Measurements from ENCODE around the gene CCDC200.
"Not testable (repeated sequence)": the region's sequence is repeated elsewhere in the genome, so short reads cannot be mapped to it uniquely, and the experiment has no call there.

Gene CCDC200

DNA sequence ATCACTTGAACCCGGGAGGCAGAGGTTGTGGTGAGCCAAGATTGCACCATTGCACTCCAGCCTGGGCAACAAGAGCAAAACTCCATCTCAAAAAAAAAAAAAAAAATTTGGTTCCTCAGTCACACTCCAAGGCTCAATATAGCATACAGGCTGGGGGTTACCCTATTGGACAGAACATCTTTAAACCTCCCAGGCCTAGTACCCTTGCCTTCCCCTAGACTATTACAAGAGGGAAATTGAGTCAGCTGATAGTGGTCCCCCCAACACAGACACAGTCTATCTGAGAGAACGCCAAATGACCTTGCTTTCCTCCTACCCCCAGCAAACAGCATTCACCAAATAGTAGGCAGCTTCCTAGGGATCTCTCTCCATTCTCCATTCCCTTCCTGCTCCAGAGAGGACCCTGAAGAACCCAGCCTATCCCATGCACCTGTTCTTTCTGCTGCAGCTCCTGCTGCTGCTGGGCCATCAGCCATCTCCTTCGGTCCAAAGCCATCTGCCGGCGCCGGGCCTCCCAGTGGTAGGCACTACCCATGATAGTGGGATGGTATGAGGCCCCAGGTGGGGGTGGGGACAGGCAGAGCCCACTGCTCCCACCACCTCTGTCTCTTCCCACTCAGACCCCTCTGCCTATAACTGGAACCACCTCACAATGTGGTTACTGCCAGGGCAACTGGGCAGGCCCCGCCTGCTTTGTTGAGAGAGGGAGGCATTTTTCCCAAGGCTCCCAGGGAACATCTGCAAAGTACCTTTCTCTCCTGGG lies at the start of gene CCDC200:
Gene CCDC200, minus strand, starts transcription at position 604 of the 763 bp plus-strand sequence. Its CDS starts 69 bp downstream, at position 535.
- in situ Hi-C loops (cut with HindIII; ENCODE audit: low sequenced_read_pairs) = not testable (repeated sequence)

DNA sequence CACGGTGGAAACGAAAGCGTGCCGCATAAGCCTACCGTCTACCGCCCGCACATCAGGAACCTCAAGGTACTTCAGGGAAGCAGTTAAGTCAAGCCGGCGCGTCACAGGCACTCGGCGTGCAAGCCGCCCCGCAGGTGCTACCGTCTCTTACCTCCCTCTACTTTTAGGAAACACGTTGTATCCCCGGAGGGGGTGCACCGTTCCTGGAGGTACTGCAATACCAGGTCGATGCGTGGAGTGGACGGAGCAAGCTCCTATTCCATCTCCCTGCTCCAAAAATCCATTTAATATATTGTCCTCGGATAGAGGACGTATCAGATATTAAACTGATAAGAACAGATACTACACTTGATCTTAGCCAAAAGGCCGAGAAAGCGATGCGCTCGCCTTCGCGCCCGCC lies 44.5 kb upstream of the CCDC200 start:
- in situ Hi-C loops (cut with HindIII; ENCODE audit: low sequenced_read_pairs) = not testable (repeated sequence)

DNA sequence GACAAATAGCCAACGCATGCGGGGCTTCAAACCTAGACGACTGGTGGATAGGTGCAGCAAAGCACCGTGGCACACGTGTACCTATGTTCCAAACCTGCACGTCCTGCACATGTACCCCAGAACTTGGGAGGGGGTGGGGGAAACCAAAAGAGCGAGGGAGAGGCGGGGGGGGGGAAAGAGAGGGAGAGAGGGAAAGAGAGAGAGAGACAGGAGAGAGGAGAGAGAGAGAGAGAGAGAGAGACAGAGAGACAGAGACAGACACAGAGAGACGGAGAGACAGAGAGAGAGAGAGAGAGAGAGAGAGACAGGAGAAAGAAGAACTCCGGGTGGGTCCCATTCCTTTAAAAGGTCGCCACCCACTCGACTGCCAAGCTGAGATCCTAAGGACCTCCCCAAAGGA lies 44.1 kb upstream of the CCDC200 start:
- in situ Hi-C loops (cut with HindIII; ENCODE audit: low sequenced_read_pairs) = not testable (repeated sequence)

DNA sequence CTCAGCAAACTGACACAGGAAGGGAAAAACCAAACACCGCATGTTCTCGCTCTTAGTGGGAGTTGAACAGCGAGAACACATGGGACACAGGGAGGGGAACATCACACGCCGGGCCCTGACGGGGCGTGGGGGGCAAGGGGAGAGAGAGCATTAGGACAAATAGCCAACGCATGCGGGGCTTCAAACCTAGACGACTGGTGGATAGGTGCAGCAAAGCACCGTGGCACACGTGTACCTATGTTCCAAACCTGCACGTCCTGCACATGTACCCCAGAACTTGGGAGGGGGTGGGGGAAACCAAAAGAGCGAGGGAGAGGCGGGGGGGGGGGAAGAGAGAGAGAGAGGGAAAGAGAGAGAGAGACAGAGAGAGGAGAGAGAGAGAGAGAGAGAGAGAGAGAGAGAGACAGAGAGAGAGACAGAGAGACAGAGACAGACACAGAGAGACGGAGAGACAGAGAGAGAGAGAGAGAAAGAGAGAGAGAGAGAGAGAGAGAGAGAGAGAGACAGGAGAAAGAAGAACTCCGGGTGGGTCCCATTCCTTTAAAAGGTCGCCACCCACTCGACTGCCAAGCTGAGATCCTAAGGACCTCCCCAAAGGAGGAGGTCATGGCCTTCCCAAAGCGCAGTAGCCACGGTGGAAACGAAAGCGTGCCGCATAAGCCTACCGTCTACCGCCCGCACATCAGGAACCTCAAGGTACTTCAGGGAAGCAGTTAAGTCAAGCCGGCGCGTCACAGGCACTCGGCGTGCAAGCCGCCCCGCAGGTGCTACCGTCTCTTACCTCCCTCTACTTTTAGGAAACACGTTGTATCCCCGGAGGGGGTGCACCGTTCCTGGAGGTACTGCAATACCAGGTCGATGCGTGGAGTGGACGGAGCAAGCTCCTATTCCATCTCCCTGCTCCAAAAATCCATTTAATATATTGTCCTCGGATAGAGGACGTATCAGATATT lies 42.4 kb upstream of the CCDC200 start:
- in situ Hi-C loops (cut with HindIII; ENCODE audit: low sequenced_read_pairs) = not testable (repeated sequence)

DNA sequence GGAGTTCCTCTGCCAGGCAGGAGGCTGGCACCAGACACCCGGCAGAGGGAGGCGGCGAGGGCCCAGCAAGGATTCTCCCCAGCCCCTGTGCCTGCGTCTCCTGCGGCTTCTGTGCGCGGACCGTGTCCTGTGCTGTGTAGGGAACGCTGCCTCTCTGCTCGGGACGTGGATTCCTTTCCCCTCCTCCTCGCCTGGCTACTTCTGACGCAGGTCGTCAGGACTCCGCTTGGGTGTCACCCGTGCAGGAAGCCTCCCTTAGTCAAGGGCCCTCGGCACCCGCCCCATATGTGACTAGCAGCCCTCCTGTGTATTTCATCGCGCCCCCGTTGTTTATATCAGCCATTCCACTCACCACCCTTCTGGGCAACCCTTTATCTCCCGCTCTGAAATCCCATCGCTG lies 18.0 kb upstream of the CCDC200 start:
- in situ Hi-C loops (cut with HindIII; ENCODE audit: low sequenced_read_pairs) = not testable (repeated sequence)

DNA sequence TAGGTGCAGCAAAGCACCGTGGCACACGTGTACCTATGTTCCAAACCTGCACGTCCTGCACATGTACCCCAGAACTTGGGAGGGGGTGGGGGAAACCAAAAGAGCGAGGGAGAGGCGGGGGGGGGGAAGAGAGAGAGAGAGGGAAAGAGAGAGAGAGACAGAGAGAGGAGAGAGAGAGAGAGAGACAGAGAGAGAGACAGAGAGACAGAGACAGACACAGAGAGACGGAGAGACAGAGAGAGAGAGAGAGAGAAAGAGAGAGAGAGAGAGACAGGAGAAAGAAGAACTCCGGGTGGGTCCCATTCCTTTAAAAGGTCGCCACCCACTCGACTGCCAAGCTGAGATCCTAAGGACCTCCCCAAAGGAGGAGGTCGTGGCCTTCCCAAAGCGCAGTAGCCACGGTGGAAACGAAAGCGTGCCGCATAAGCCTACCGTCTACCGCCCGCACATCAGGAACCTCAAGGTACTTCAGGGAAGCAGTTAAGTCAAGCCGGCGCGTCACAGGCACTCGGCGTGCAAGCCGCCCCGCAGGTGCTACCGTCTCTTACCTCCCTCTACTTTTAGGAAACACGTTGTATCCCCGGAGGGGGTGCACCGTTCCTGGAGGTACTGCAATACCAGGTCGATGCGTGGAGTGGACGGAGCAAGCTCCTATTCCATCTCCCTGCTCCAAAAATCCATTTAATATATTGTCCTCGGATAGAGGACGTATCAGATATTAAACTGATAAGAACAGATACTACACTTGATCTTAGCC lies 12.4 kb upstream of the CCDC200 start:
- in situ Hi-C loops (cut with HindIII; ENCODE audit: low sequenced_read_pairs) = not testable (repeated sequence)

DNA sequence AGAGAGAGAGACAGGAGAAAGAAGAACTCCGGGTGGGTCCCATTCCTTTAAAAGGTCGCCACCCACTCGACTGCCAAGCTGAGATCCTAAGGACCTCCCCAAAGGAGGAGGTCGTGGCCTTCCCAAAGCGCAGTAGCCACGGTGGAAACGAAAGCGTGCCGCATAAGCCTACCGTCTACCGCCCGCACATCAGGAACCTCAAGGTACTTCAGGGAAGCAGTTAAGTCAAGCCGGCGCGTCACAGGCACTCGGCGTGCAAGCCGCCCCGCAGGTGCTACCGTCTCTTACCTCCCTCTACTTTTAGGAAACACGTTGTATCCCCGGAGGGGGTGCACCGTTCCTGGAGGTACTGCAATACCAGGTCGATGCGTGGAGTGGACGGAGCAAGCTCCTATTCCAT lies 11.2 kb upstream of the CCDC200 start:
- in situ Hi-C loops (cut with HindIII; ENCODE audit: low sequenced_read_pairs) = not testable (repeated sequence)

DNA sequence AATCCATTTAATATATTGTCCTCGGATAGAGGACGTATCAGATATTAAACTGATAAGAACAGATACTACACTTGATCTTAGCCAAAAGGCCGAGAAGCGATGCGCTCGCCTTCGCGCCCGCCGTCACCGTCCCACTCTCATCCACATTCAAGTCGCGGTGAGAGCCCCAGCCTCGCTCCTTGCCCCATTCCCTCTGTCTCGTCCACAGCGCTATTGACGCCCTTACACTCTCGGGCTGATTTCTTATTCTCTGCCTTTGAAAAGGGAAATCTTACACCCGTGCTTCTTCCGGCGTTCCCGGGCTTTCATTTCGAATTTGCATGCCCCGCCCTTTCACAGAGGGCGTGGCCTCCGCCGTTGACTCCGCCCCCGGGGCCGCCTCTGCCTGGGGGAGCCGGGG lies 5.5 kb upstream of the CCDC200 start, which contains the start of gene RNU2-1:
Gene RNU2-1, minus strand, starts transcription at position 101 of the 400 bp plus-strand sequence.
- in situ Hi-C loops (cut with HindIII; ENCODE audit: low sequenced_read_pairs) = not testable (repeated sequence)

DNA sequence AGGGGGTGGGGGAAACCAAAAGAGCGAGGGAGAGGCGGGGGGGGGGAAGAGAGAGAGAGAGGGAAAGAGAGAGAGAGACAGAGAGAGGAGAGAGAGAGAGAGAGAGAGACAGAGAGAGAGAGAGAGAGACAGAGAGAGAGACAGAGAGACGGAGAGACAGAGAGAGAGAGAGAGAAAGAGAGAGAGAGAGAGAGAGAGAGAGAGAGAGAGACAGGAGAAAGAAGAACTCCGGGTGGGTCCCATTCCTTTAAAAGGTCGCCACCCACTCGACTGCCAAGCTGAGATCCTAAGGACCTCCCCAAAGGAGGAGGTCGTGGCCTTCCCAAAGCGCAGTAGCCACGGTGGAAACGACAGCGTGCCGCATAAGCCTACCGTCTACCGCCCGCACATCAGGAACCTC lies 4.8 kb upstream of the CCDC200 start:
- in situ Hi-C loops (cut with HindIII; ENCODE audit: low sequenced_read_pairs) = not testable (repeated sequence)

DNA sequence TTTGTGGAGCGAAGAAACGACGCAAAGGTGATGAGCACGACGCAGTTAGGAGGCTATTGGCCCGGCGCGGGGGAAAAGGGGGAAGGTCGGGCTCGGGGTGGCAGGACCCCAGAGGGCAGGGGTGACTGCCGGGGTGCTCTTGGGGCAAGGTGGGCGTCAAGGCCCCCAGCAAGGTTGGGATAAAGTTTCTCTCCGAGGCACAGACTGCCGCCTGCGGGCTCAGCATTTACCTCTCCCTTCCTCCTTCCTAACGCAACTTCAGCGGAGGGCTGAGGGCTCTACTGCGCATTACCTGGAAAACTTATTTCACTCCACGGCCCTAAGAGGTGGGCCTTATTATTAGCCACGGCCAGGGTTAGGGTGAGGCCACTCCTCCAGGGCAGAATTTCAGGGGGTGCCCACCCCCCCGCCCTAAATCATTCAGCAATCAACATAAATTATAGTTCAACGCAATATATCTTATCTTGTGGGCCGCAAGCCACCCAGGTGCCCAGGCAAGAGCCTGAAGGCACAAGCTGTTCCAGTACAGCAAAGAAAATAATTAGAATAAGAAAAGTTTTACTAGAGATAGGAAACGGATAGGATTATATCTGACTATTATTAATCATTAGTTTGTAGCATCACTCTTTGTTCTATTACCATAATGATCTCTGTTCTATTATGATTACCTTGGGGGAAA lies 3.7 kb upstream of the CCDC200 start:
- in situ Hi-C loops (cut with HindIII; ENCODE audit: low sequenced_read_pairs) = not testable (repeated sequence)

DNA sequence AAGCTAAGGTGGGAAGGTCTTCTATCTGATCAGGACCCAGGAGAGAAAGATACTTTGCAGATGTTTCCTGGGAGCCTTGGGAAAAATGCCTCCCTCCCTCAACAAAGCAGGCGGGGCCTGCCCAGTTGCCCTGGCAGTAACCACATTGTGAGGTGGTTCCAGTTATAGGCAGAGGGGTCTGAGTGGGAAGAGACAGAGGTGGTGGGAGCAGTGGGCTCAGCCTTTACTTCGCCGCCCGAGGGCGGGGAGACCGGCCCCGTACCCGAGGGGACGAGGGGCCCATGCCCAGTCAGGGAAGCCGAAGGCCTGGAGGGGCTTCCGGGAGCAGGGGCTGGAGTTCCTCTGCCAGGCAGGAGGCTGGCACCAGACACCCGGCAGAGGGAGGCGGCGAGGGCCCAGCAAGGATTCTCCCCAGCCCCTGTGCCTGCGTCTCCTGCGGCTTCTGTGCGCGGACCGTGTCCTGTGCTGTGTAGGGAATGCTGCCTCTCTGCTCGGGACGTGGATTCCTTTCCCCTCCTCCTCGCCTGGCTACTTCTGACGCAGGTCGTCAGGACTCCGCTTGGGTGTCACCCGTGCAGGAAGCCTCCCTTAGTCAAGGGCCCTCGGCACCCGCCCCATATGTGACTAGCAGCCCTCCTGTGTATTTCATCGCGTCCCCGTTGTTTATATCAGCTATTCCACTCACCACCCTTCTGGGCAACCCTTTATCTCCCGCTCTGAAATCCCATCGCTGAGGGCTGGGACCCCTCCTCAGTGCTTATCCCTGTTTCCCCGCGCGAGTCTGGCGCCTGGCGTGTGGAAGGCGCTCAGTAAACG lies 3.0 kb upstream of the CCDC200 start:
- in situ Hi-C loops (cut with HindIII; ENCODE audit: low sequenced_read_pairs) = not testable (repeated sequence)

DNA sequence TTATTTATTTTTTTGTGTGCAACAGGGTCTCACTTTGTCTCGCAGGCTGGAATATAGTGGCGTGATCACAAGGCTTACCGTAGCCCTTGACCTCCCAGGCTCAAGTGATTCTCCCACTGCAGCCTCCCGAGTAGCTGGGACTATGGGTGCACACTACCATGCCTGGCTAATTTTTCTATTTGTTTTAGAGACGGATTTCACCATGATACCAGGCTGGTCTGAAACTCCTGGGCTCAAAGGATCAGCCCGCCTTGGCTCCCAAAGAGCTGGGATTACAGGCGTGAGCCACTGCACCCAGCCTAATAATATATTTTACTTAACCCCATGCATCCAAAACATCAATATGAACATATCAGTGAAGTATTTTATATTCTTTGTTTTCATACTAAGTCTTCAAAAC lies 2.0 kb downstream of the CCDC200 start:
- in situ Hi-C loops (cut with HindIII; ENCODE audit: low sequenced_read_pairs) = no loop called here

DNA sequence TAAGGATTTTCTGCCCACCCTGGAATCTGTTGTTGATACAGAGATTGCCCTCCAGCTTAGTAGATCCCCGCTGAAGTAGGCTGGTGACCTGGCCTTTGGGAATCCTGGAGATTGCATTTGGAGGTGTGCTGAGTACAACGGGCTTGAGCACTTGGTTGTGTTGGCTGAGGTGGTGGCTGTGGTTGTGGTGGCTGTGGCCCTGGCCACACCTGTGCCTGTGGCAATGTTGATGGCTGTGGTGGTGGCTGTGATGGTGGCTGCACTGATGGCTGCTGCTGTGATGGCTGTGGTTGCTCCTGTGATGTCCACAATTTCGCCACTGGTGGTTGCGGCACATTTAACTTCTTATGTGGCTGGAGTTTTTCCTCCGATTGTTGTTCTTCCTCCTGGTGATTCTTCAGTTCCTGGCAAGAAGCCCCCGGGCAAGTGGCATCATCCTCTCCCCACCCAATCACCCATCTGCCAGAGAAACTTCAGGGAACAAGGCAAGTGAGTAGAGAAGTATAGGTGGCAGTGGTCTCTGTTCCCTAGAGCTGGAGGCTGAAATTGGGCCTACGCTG lies 4.2 kb downstream of the CCDC200 start:
- in situ Hi-C loops (cut with HindIII; ENCODE audit: low sequenced_read_pairs) = no loop called here

DNA sequence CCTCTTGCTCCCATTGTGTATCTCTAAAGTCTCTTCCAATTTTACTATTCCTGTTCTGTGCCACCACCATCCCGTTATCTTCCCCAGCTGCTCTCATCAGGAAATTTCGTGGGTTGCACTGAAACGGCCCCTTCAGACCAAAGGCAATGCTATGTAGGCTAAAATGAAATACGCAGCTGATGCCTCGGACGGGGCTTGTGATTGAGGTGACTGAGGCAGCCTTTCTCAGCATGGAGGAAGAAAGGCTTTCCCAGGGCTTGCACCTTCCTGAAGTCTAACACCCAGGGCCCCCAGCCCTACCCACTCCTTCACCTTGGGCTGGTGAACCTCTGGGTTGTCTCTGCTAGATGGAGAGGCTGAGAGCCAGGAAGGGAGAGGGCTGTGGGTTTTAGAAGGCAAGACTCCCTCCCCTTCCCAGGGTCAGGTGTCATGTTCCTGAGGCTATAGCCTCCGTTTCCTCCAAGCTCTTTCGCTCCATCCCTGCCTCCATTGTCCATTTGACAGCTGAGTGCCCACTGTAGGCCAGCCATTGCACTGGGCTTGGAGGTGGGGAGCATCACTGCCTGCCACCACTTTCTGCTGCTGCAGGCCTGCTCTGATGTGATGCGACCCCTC lies 7.8 kb downstream of the CCDC200 start:
- in situ Hi-C loops (cut with HindIII; ENCODE audit: low sequenced_read_pairs) = no loop called here

DNA sequence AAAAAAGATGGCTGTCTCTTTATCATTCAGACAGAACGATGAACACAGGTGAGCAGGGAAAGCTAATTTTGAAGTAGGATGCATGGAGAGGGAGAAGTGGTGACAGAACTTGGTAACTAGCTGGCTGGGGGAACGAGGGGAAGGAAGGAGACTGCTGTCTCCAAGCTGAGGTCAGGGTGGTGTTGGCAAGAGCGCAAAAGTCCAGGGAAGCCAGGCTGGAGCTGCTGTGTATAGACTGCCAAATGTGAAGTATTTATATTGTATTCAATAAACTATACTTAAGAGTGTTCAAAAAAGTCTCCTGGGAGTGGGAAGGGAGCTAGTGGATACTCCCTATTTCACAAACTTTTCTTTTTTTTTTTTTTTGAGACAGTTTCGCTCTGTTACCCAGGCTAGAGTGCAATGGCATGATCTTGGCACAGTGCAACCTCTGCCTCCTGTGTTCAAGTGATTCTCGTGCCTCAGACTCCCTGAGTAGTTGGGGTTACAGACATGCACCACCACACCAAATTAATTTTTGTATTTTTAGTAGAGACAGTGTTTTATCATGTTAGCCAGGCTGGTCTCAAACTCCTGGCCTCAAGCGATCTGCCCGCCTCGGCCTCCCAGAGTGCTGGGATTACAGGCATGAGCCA lies 8.6 kb downstream of the CCDC200 start:
- in situ Hi-C loops (cut with HindIII; ENCODE audit: low sequenced_read_pairs) = no loop called here

DNA sequence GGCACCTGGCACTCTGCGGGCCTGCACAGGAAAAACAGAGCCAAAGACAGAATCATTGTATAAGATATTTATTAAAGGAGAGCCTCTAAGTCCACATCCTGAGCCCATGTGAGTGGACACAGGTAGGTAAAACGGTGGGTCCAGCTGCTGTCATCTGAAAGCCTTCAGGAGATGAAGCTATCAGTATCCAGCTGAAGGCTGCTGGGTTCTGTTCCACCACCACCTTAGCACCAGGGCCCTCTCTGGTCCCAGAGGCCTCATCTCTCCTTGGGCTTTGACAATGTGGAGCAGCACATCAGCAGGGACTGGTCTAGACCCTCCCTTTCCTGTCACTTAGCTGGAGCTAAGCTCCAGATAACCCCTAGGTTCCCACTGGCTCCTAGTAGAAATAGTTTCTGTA lies 9.4 kb downstream of the CCDC200 start:
- in situ Hi-C loops (cut with HindIII; ENCODE audit: low sequenced_read_pairs) = no loop called here

DNA sequence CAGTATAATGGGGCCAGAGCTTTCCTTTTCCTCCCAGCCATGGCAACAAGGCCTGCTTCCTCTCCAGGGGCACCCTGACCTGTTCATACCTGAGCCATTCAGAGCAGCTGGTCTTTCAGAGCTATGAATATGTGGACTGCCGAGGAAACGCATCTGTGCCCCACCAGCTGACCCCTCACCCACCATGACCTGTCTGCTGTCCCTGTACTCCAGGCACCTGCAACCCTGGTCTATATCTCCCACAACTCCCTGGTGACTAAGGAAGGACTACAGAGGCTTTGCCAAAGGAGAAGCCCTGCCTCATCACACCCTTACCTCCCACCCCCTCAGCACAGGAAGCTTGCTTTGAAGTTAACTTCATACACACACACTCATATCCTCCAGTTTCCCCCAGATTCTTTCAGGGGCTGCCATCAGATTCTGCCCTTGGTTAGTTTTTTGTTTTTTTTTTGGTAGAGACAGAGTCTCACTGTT lies 10.8 kb downstream of the CCDC200 start:
- in situ Hi-C loops (cut with HindIII; ENCODE audit: low sequenced_read_pairs) = no loop called here
